HepG2 (cell line): Measurements from ENCODE around the gene TFPI. TPM values are rescaled to one million over a fixed set of nuclear protein-coding genes. Genes with fewer than 3 reads are reported as not detected.

ENCODE experiments used
- ADNP ChIP-seq: sonication (generic); formaldehyde crosslinking; IDR thresholded peaks from 2 replicates; pipeline ENCODE4 v1.4.0; 2020; ENCODE audit warnings: missing genetic modification reagents
- ATF7-NPFF ChIP-seq: sonication (generic); formaldehyde crosslinking; IDR thresholded peaks from 2 replicates; pipeline ENCODE4 v1.8.1; 2023; ENCODE audit warnings: mild to moderate bottlenecking, low read depth, missing genetic modification reagents, moderate library complexity
- CBX1 ChIP-seq: IDR thresholded peaks from one replicate; pipeline ENCODE4 v1.6.1; 2016; ENCODE audit warnings: antibody characterized with exemption, low read depth
- ELF3 ChIP-seq: IDR thresholded peaks from 2 replicates; pipeline ENCODE4 v1.6.1; 2016; ENCODE audit warnings: missing genetic modification reagents, missing compliant biosample characterization
- HNRNPK ChIP-seq: fragments of 200-400 bp; formaldehyde crosslinking; IDR thresholded peaks from 2 replicates; pipeline ENCODE4 v1.6.1; 2018; ENCODE audit warnings: low read length, low read depth, moderate library complexity, mild to moderate bottlenecking; ENCODE audit not compliant: poor library complexity, severe bottlenecking
- LCORL ChIP-seq, 2 experiments: fragments of 450-650 bp in 1 of 2; sonication (generic) in 1 of 2; formaldehyde crosslinking in 1 of 2; IDR thresholded peaks; 2 replicates each; pipeline versions ENCODE4 v1.5.0 to v1.6.1; 2017 to 2020; ENCODE audit warnings: antibody characterized with exemption in 1 of 2, missing genetic modification reagents in 1 of 2
- MTF1 ChIP-seq: sonication (generic); formaldehyde crosslinking; IDR thresholded peaks from 2 replicates; pipeline ENCODE4 v1.5.0; 2020; ENCODE audit warnings: missing genetic modification reagents
- POGZ ChIP-seq: sonication (generic); formaldehyde crosslinking; IDR thresholded peaks from 2 replicates; pipeline ENCODE4 v1.4.0; 2020; ENCODE audit warnings: mild to moderate bottlenecking, missing genetic modification reagents
- RARA ChIP-seq: IDR thresholded peaks from 2 replicates; pipeline ENCODE4 v1.6.1; 2016; ENCODE audit warnings: missing genetic modification reagents, missing compliant biosample characterization
- RORA ChIP-seq: sonication (generic); formaldehyde crosslinking; IDR thresholded peaks from 2 replicates; pipeline ENCODE4 v1.5.0; 2020; ENCODE audit warnings: mild to moderate bottlenecking, missing genetic modification reagents, moderate library complexity
- ZKSCAN1 ChIP-seq: fragments of 150-350 bp; IDR thresholded peaks from 2 replicates; pipeline ENCODE4 v1.6.1; 2014; ENCODE audit warnings: low read length
- ZNF788 ChIP-seq: sonication (generic); formaldehyde crosslinking; IDR thresholded peaks from 2 replicates; pipeline ENCODE4 v1.5.0; 2020; ENCODE audit warnings: mild to moderate bottlenecking, missing genetic modification reagents, borderline replicate concordance
- ZNF792 ChIP-seq: IDR thresholded peaks from 2 replicates; pipeline ENCODE4 v1.6.1; 2016
- ZZZ3 ChIP-seq: sonication (generic); formaldehyde crosslinking; IDR thresholded peaks from 2 replicates; pipeline ENCODE4 v1.4.0; 2020; ENCODE audit warnings: missing genetic modification reagents, mild to moderate bottlenecking, borderline replicate concordance
- polyA plus RNA-seq, 8 experiments: library from polyadenylated mRNA; depleted of rRNA in 3 of 8; stranded (reverse) in 7 of 8; unstranded in 1 of 8; fragments of >200 nt; fragmentation: Illumina TruSeq in 4 of 8; extraction: Trizol in 4 of 8; gene quantifications; 2 replicates each; pipeline versions ENCODE4 v1.2.1 to v1.2.3, GENCODE V29; 2011 to 2016; ENCODE audit warnings: low read depth in 4 of 8, missing spikeins in 1 of 8, mixed read lengths in 1 of 8; ENCODE audit not compliant: insufficient read depth in 1 of 8
- total RNA-seq, 5 experiments: library from RNA; depleted of rRNA; stranded (reverse); fragments of >200 nt; fragmentation: Illumina TruSeq; extraction: Trizol; gene quantifications; 2 replicates each; pipeline ENCODE4 v1.2.3, GENCODE V29; 2016; ENCODE audit warnings: low read depth in 1 of 5
- TF ChIP-seq, protein P1 (sequence below): sonication (generic); formaldehyde crosslinking; IDR thresholded peaks from 2 replicates; pipeline ENCODE4 v1.9.0; 2021; ENCODE audit warnings: mild to moderate bottlenecking, missing genetic modification reagents
- TF ChIP-seq, protein P2 (sequence below): sonication (generic); formaldehyde crosslinking; IDR thresholded peaks from 2 replicates; pipeline ENCODE4 v1.4.0; 2020; ENCODE audit warnings: mild to moderate bottlenecking, missing genetic modification reagents
- TF ChIP-seq, protein P3 (sequence below): sonication (generic); formaldehyde crosslinking; IDR thresholded peaks from 2 replicates; pipeline ENCODE4 v1.4.0; 2020; ENCODE audit warnings: mild to moderate bottlenecking, low read depth, missing genetic modification reagents
- TF ChIP-seq, protein P4 (sequence below): sonication (generic); formaldehyde crosslinking; IDR thresholded peaks from 2 replicates; pipeline ENCODE4 v1.9.0; 2021; ENCODE audit warnings: missing genetic modification reagents, borderline replicate concordance
- TF ChIP-seq, protein P5 (sequence below): sonication (generic); formaldehyde crosslinking; IDR thresholded peaks from 2 replicates; pipeline ENCODE4 v1.5.0; 2020; ENCODE audit warnings: mild to moderate bottlenecking, missing genetic modification reagents

TFPI gene
- total and polyA plus RNA-seq, 2 of the 13 experiments (the other 11 are each of a cell fraction or from before 2014, with no cell fraction given) = 301 to 436 TPM

GRCh38 chr2:187431911-187432310, 122.3 kb downstream of the TFPI start (continued):
- TF ChIP-seq, protein P1, sequence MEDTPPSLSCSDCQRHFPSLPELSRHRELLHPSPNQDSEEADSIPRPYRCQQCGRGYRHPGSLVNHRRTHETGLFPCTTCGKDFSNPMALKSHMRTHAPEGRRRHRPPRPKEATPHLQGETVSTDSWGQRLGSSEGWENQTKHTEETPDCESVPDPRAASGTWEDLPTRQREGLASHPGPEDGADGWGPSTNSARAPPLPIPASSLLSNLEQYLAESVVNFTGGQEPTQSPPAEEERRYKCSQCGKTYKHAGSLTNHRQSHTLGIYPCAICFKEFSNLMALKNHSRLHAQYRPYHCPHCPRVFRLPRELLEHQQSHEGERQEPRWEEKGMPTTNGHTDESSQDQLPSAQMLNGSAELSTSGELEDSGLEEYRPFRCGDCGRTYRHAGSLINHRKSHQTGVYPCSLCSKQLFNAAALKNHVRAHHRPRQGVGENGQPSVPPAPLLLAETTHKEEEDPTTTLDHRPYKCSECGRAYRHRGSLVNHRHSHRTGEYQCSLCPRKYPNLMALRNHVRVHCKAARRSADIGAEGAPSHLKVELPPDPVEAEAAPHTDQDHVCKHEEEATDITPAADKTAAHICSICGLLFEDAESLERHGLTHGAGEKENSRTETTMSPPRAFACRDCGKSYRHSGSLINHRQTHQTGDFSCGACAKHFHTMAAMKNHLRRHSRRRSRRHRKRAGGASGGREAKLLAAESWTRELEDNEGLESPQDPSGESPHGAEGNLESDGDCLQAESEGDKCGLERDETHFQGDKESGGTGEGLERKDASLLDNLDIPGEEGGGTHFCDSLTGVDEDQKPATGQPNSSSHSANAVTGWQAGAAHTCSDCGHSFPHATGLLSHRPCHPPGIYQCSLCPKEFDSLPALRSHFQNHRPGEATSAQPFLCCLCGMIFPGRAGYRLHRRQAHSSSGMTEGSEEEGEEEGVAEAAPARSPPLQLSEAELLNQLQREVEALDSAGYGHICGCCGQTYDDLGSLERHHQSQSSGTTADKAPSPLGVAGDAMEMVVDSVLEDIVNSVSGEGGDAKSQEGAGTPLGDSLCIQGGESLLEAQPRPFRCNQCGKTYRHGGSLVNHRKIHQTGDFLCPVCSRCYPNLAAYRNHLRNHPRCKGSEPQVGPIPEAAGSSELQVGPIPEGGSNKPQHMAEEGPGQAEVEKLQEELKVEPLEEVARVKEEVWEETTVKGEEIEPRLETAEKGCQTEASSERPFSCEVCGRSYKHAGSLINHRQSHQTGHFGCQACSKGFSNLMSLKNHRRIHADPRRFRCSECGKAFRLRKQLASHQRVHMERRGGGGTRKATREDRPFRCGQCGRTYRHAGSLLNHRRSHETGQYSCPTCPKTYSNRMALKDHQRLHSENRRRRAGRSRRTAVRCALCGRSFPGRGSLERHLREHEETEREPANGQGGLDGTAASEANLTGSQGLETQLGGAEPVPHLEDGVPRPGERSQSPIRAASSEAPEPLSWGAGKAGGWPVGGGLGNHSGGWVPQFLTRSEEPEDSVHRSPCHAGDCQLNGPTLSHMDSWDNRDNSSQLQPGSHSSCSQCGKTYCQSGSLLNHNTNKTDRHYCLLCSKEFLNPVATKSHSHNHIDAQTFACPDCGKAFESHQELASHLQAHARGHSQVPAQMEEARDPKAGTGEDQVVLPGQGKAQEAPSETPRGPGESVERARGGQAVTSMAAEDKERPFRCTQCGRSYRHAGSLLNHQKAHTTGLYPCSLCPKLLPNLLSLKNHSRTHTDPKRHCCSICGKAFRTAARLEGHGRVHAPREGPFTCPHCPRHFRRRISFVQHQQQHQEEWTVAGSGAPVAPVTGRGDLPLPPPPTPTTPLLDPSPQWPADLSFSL (CRISPR knock-in tag) = no peak
- TF ChIP-seq ELF3 (CRISPR knock-in tag) (peak; percentile 26; the same call in 1 of the 2 replicates), POGZ (CRISPR knock-in tag) (no peak), ZNF788 (CRISPR knock-in tag) (no peak), MTF1 (CRISPR knock-in tag) (no peak), ZNF792 (CRISPR knock-in tag) (no peak), LCORL (IDR thresholded peaks at IDR 0.05) (peak; percentile 64; the same call in 1 of the 2 replicates), LCORL (CRISPR knock-in tag; IDR thresholded peaks at IDR 0.05) (no peak), ZKSCAN1 (no peak), CBX1 (no peak), RARA (CRISPR knock-in tag) (peak; percentile 95), RORA (CRISPR knock-in tag) (peak; percentile 80; the same call in 1 of the 2 replicates), ATF7-NPFF (CRISPR knock-in tag) (no peak), HNRNPK (no peak), ADNP (CRISPR knock-in tag) (no peak), ZZZ3 (CRISPR knock-in tag) (no peak)
- TF ChIP-seq, protein P2, sequence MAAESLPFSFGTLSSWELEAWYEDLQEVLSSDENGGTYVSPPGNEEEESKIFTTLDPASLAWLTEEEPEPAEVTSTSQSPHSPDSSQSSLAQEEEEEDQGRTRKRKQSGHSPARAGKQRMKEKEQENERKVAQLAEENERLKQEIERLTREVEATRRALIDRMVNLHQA (CRISPR knock-in tag) = no peak
- TF ChIP-seq, protein P3, sequence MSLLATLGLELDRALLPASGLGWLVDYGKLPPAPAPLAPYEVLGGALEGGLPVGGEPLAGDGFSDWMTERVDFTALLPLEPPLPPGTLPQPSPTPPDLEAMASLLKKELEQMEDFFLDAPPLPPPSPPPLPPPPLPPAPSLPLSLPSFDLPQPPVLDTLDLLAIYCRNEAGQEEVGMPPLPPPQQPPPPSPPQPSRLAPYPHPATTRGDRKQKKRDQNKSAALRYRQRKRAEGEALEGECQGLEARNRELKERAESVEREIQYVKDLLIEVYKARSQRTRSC (CRISPR knock-in tag) = no peak
- TF ChIP-seq, protein P4, sequence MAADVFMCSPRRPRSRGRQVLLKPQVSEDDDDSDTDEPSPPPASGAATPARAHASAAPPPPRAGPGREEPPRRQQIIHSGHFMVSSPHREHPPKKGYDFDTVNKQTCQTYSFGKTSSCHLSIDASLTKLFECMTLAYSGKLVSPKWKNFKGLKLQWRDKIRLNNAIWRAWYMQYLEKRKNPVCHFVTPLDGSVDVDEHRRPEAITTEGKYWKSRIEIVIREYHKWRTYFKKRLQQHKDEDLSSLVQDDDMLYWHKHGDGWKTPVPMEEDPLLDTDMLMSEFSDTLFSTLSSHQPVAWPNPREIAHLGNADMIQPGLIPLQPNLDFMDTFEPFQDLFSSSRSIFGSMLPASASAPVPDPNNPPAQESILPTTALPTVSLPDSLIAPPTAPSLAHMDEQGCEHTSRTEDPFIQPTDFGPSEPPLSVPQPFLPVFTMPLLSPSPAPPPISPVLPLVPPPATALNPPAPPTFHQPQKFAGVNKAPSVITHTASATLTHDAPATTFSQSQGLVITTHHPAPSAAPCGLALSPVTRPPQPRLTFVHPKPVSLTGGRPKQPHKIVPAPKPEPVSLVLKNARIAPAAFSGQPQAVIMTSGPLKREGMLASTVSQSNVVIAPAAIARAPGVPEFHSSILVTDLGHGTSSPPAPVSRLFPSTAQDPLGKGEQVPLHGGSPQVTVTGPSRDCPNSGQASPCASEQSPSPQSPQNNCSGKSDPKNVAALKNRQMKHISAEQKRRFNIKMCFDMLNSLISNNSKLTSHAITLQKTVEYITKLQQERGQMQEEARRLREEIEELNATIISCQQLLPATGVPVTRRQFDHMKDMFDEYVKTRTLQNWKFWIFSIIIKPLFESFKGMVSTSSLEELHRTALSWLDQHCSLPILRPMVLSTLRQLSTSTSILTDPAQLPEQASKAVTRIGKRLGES (CRISPR knock-in tag) = no peak
- TF ChIP-seq, protein P5, sequence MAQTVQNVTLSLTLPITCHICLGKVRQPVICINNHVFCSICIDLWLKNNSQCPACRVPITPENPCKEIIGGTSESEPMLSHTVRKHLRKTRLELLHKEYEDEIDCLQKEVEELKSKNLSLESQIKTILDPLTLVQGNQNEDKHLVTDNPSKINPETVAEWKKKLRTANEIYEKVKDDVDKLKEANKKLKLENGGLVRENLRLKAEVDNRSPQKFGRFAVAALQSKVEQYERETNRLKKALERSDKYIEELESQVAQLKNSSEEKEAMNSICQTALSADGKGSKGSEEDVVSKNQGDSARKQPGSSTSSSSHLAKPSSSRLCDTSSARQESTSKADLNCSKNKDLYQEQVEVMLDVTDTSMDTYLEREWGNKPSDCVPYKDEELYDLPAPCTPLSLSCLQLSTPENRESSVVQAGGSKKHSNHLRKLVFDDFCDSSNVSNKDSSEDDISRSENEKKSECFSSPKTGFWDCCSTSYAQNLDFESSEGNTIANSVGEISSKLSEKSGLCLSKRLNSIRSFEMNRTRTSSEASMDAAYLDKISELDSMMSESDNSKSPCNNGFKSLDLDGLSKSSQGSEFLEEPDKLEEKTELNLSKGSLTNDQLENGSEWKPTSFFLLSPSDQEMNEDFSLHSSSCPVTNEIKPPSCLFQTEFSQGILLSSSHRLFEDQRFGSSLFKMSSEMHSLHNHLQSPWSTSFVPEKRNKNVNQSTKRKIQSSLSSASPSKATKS (CRISPR knock-in tag) = no peak
